Measurements from ENCODE around the gene SSH3. TPM values are rescaled to one million over a fixed set of nuclear protein-coding genes. Genes with fewer than 3 reads are reported as not detected.

SSH3 gene
- total RNA-seq, 1 experiment from 2014 or later, result 73.0 TPM

GRCh38 chr11:67278939-67279588, 24.3 kb upstream of the SSH3 start:
- intact Hi-C loops (cut with micrococcal nuclease; ENCODE audit: unreplicated experiment), result no loop called here
- Mint-ChIP-seq H3K4me1 (ENCODE audit: low read depth, unreplicated experiment) (no peaks in the 10 kb centered on the region), H3K27ac (ENCODE audit: unreplicated experiment) (no peak overlapping the region), H3K36me3 (ENCODE audit: insufficient read depth, unreplicated experiment) (peaks cover 54% of the 10 kb centered on the region), H3K9me3 (ENCODE audit: low read depth, unreplicated experiment) (no peaks in the 10 kb centered on the region), H3K27me3 (ENCODE audit: unreplicated experiment) (no peaks in the 10 kb centered on the region), H3K4me3 (ENCODE audit: low read depth, unreplicated experiment) (no peak overlapping the region)
- no peak for DNase-seq
- CTCF ChIA-PET, result no interaction called here
- no TSS peak for BruUV-seq (replicated peaks)
- TF ChIP-seq CTCF (IDR thresholded peaks at IDR 0.05; ENCODE audit: unreplicated experiment), result no peak

GRCh38 chr11:67279589-67280340, 23.6 kb upstream of the SSH3 start:
- H3K36me3 Mint-ChIP-seq (ENCODE audit: insufficient read depth, unreplicated experiment), result peaks cover 54% of the 10 kb centered on the region
- CTCF ChIA-PET, result no interaction called here
- BruUV-seq (replicated peaks), result no TSS peak
- intact Hi-C loops (cut with micrococcal nuclease; ENCODE audit: unreplicated experiment), result no loop called here
- no peak overlapping the region for H3K4me3 Mint-ChIP-seq (ENCODE audit: low read depth, unreplicated experiment)
- no peak for TF ChIP-seq CTCF (IDR thresholded peaks at IDR 0.05; ENCODE audit: unreplicated experiment)
- H3K27me3 Mint-ChIP-seq (ENCODE audit: unreplicated experiment), result no peaks in the 10 kb centered on the region
- no peak for DNase-seq
- no peaks in the 10 kb centered on the region for H3K9me3 Mint-ChIP-seq (ENCODE audit: low read depth, unreplicated experiment)
- no peak overlapping the region for H3K27ac Mint-ChIP-seq (ENCODE audit: unreplicated experiment)
- H3K4me1 Mint-ChIP-seq (ENCODE audit: low read depth, unreplicated experiment), result no peaks in the 10 kb centered on the region

- no peak for DNase-seq
- Mint-ChIP-seq H3K4me1 (ENCODE audit: low read depth, unreplicated experiment) (no peaks in the 10 kb centered on the region), H3K27ac (ENCODE audit: unreplicated experiment) (no peak overlapping the region), H3K27me3 (ENCODE audit: unreplicated experiment) (no peaks in the 10 kb centered on the region), H3K9me3 (ENCODE audit: low read depth, unreplicated experiment) (no peaks in the 10 kb centered on the region), H3K4me3 (ENCODE audit: low read depth, unreplicated experiment) (no peak overlapping the region), H3K36me3 (ENCODE audit: insufficient read depth, unreplicated experiment) (peaks cover 56% of the 10 kb centered on the region)
- intact Hi-C loops (cut with micrococcal nuclease; ENCODE audit: unreplicated experiment), result no loop called here
- no TSS peak for BruUV-seq (replicated peaks)
- TF ChIP-seq CTCF (IDR thresholded peaks at IDR 0.05; ENCODE audit: unreplicated experiment), result no peak
- CTCF ChIA-PET, result no interaction called here
Observed at GRCh38 chr11:67280341-67280787, 23.0 kb upstream of the SSH3 start.

- Mint-ChIP-seq H3K27me3 (ENCODE audit: unreplicated experiment) (no peaks in the 10 kb centered on the region), H3K4me1 (ENCODE audit: low read depth, unreplicated experiment) (no peaks in the 10 kb centered on the region), H3K4me3 (ENCODE audit: low read depth, unreplicated experiment) (no peak overlapping the region), H3K36me3 (ENCODE audit: insufficient read depth, unreplicated experiment) (peaks cover 61% of the 10 kb centered on the region), H3K9me3 (ENCODE audit: low read depth, unreplicated experiment) (no peaks in the 10 kb centered on the region), H3K27ac (ENCODE audit: unreplicated experiment) (no peak overlapping the region)
- CTCF ChIA-PET, result no interaction called here
- no peak for DNase-seq
- no TSS peak for BruUV-seq (replicated peaks)
- TF ChIP-seq CTCF (IDR thresholded peaks at IDR 0.05; ENCODE audit: unreplicated experiment), result no peak
- intact Hi-C loops (cut with micrococcal nuclease; ENCODE audit: unreplicated experiment), result no loop called here
Observed at GRCh38 chr11:67280788-67281551, 22.4 kb upstream of the SSH3 start.
